H1 (cell line): ENCODE measurements around the gene ATP5ME. TPM values are rescaled to one million over a fixed set of nuclear protein-coding genes. Genes with fewer than 3 reads are reported as not detected.

Experiments used
- CTCF ChIA-PET: fragments of 300-600 bp; sonication (Branson Sonifier 250); formaldehyde crosslinking; loops from one replicate; lab custom pipeline; 2021; ENCODE audit not compliant: partially characterized antibody; lab: Charles Lee
- POLR2A ChIA-PET: fragments of 300-600 bp; sonication (Branson Sonifier 250); formaldehyde crosslinking; loops from one replicate; lab custom pipeline; 2021; ENCODE audit warnings: inconsistent platforms; ENCODE audit not compliant: partially characterized antibody; lab: Charles Lee
- DNase-seq, 2 experiments: peaks; one replicate each; pipeline versions ENCODE4 v3.0.0 to v3.0.0-alpha.2; 2010 to 2022; ENCODE audit warnings: low spot score in 2 of 2, low read depth in 1 of 2, mixed read lengths in 1 of 2
- FAIRE-seq: peaks from 2 replicates; lab custom pipeline; 2011; peaks lifted over from hg19 to GRCh38; lab: Jason Lieb, UNC
- H2AFZ ChIP-seq: 2 replicates; pipeline ENCODE4 v1.8.1; 2012; ENCODE audit warnings: low read length, inconsistent platforms
- H2AK5ac ChIP-seq: 2 replicates; pipeline ENCODE4 v1.6.1; 2013; ENCODE audit warnings: low read depth, low read length
- H2BK120ac ChIP-seq: replicated peaks from 2 replicates; pipeline ENCODE3; 2013; ENCODE audit warnings: low read depth, low read length, inconsistent platforms
- H2BK12ac ChIP-seq: 2 replicates; pipeline ENCODE4 v1.6.1; 2013; ENCODE audit warnings: low read depth, low read length
- H2BK15ac ChIP-seq: 2 replicates; pipeline ENCODE4 v1.6.1; 2013; ENCODE audit warnings: low read length
- H2BK20ac ChIP-seq: 2 replicates; pipeline ENCODE4 v1.6.1; 2013; ENCODE audit warnings: low read length
- H2BK5ac ChIP-seq: 2 replicates; pipeline ENCODE4 v1.6.1; 2013; ENCODE audit warnings: low read depth, low read length
- H3K14ac ChIP-seq: 2 replicates; pipeline ENCODE4 v1.6.1; 2013; ENCODE audit warnings: inconsistent platforms; ENCODE audit not compliant: insufficient read length
- H3K18ac ChIP-seq: 2 replicates; pipeline ENCODE4 v1.6.1; 2013; ENCODE audit warnings: low read length; ENCODE audit errors: extremely low read depth
- H3K23ac ChIP-seq: 2 replicates; pipeline ENCODE4 v1.6.1; 2013; ENCODE audit warnings: inconsistent platforms; ENCODE audit not compliant: insufficient read length
- H3K23me2 ChIP-seq: 2 replicates; pipeline ENCODE4 v1.6.1; 2013; ENCODE audit warnings: low read depth, low read length
- H3K27ac ChIP-seq: 2 replicates; pipeline ENCODE4 v1.6.1; 2011; ENCODE audit warnings: low read depth, low read length, inconsistent platforms
- H3K27me3 ChIP-seq, 4 experiments: replicated peaks in 1 of 4; 1 replicate in 1 of 4; 2 replicates in 3 of 4; pipeline versions ENCODE4 v1.6.1 to v1.8.1; 2011 to 2013; ENCODE audit warnings: low read length in 3 of 4, mild to moderate bottlenecking in 3 of 4, inconsistent platforms in 2 of 4, mixed read lengths in 2 of 4, moderate library complexity in 1 of 4; ENCODE audit not compliant: control insufficient read depth in 3 of 4, insufficient read depth in 3 of 4; ENCODE audit errors: extremely low read depth in 1 of 4
- H3K36me3 ChIP-seq, 4 experiments: 2 replicates each; pipeline versions ENCODE4 v1.6.1 to v1.8.1; 2011 to 2013; ENCODE audit warnings: mild to moderate bottlenecking in 4 of 4, low read length in 3 of 4, moderate library complexity in 2 of 4, control low read depth in 1 of 4, inconsistent platforms in 1 of 4; ENCODE audit not compliant: insufficient read depth in 4 of 4, control insufficient read depth in 2 of 4
- H3K4ac ChIP-seq: replicated peaks from 2 replicates; pipeline ENCODE3; 2013; ENCODE audit warnings: low read length, low read depth, mixed read lengths, inconsistent platforms; ENCODE audit not compliant: insufficient read length
- H3K4me1 ChIP-seq, 4 experiments: replicated peaks in 1 of 4; 1 replicate in 1 of 4; 2 replicates in 3 of 4; pipeline versions ENCODE4 v1.6.1 to v1.8.1; 2011 to 2013; ENCODE audit warnings: low read length in 3 of 4, inconsistent platforms in 2 of 4, mixed read lengths in 1 of 4; ENCODE audit not compliant: insufficient read depth in 4 of 4, control insufficient read depth in 3 of 4
- H3K4me2 ChIP-seq, 2 experiments: 2 replicates each; pipeline versions ENCODE4 v1.6.1 to v1.8.1; 2011 to 2013; ENCODE audit warnings: low read depth in 2 of 2, low read length in 2 of 2, control low read depth in 1 of 2, inconsistent platforms in 1 of 2, mild to moderate bottlenecking in 1 of 2; ENCODE audit not compliant: insufficient read depth in 1 of 2
- H3K4me3 ChIP-seq, 4 experiments: fragments of 200-600, 300-600 bp in 1 of 4; sonication (generic), shearing (Covaris generic), sonication (Bioruptor Twin) in 1 of 4; 2 replicates each; pipeline versions ENCODE4 v1.5.1 to v1.8.1; 2011 to 2016; ENCODE audit warnings: low read length in 4 of 4, low read depth in 3 of 4, control low read depth in 2 of 4, inconsistent platforms in 2 of 4, mild to moderate bottlenecking in 2 of 4, mixed read lengths in 1 of 4, moderate library complexity in 1 of 4; ENCODE audit not compliant: insufficient read depth in 2 of 4; ENCODE audit errors: extremely low read depth in 1 of 4
- H3K56ac ChIP-seq: replicated peaks from 2 replicates; pipeline ENCODE3; 2013; ENCODE audit warnings: low read depth, mild to moderate bottlenecking, mixed read lengths, low read length, inconsistent platforms; ENCODE audit not compliant: insufficient read length
- H3K79me1 ChIP-seq: 2 replicates; pipeline ENCODE4 v1.6.1; 2013; ENCODE audit warnings: low read depth, low read length, control low read depth
- H3K79me2 ChIP-seq, 2 experiments: 2 replicates each; pipeline versions ENCODE4 v1.6.1 to v1.8.1; 2012 to 2013; ENCODE audit warnings: low read length in 2 of 2, mild to moderate bottlenecking in 2 of 2, inconsistent platforms in 1 of 2; ENCODE audit not compliant: insufficient read depth in 2 of 2, control insufficient read depth in 1 of 2
- H3K9ac ChIP-seq, 4 experiments: replicated peaks in 1 of 4; 1 replicate in 1 of 4; 2 replicates in 3 of 4; pipeline versions ENCODE4 v1.6.1 to v1.8.1; 2011 to 2013; ENCODE audit warnings: low read depth in 3 of 4, low read length in 3 of 4, control low read depth in 2 of 4, mild to moderate bottlenecking in 2 of 4, moderate library complexity in 2 of 4, inconsistent platforms in 1 of 4; ENCODE audit errors: extremely low read depth in 1 of 4
- H3K9me3 ChIP-seq, 2 experiments: 2 replicates each; pipeline versions ENCODE4 v1.6.1 to v1.8.1; 2012 to 2013; ENCODE audit warnings: mild to moderate bottlenecking in 2 of 2, moderate library complexity in 2 of 2, control low read depth in 1 of 2, inconsistent platforms in 1 of 2, low read depth in 1 of 2, low read length in 1 of 2, mixed read lengths in 1 of 2; ENCODE audit not compliant: insufficient read depth in 2 of 2
- H4K20me1 ChIP-seq, 2 experiments: replicated peaks in 1 of 2; 2 replicates each; pipeline versions ENCODE3 to v1.8.1; 2011 to 2013; ENCODE audit warnings: inconsistent platforms in 2 of 2, low read length in 2 of 2, mild to moderate bottlenecking in 1 of 2; ENCODE audit not compliant: insufficient read depth in 2 of 2, control insufficient read depth in 1 of 2
- H4K5ac ChIP-seq: 2 replicates; pipeline ENCODE4 v1.6.1; 2013; ENCODE audit warnings: low read length, low read depth, mixed read lengths, inconsistent platforms; ENCODE audit not compliant: insufficient read length
- H4K8ac ChIP-seq: 2 replicates; pipeline ENCODE4 v1.8.0; 2013; ENCODE audit warnings: mild to moderate bottlenecking, moderate library complexity, low read length, inconsistent platforms; ENCODE audit not compliant: insufficient read depth; ENCODE audit errors: extremely low read depth
- H4K91ac ChIP-seq: replicated peaks from 2 replicates; pipeline ENCODE3; 2013; ENCODE audit warnings: low read length, mixed read lengths, inconsistent platforms; ENCODE audit not compliant: insufficient read length
- BRCA1 ChIP-seq: IDR thresholded peaks from 2 replicates; pipeline ENCODE4 v1.6.1; 2012; ENCODE audit warnings: low read depth, low read length, improper control_type of control experiment
- CBX8 ChIP-seq: fragments of 300-800, 300-1000 bp; sonication (generic); IDR thresholded peaks from 2 replicates; pipeline ENCODE4 v1.7.1; 2016; ENCODE audit warnings: low read depth, low read length, borderline replicate concordance
- EGR1 ChIP-seq: IDR thresholded peaks from 2 replicates; pipeline ENCODE4 v1.6.1; 2011; ENCODE audit warnings: low read depth, low read length, borderline replicate concordance
- EP300 ChIP-seq, 2 experiments: IDR thresholded peaks; 1 replicate in 1 of 2; 2 replicates in 1 of 2; pipeline ENCODE4 v1.6.1; 2011 to 2012; ENCODE audit warnings: low read depth in 2 of 2, low read length in 2 of 2, mild to moderate bottlenecking in 2 of 2, borderline replicate concordance in 1 of 2, inconsistent platforms in 1 of 2, moderate library complexity in 1 of 2
- KDM4A ChIP-seq: IDR thresholded peaks from one replicate; pipeline ENCODE4 v1.7.1; 2012; ENCODE audit warnings: low read depth, mild to moderate bottlenecking, moderate library complexity, low read length, inconsistent platforms; ENCODE audit not compliant: severe bottlenecking
- KDM5A ChIP-seq: fragments of 200-600 bp; IDR thresholded peaks from 2 replicates; pipeline ENCODE4 v1.7.1; 2012; ENCODE audit warnings: mild to moderate bottlenecking, low read length, inconsistent platforms, mixed read lengths
- POU5F1 ChIP-seq: IDR thresholded peaks from 2 replicates; pipeline ENCODE4 v1.6.1; 2011; ENCODE audit warnings: low read depth, mild to moderate bottlenecking, low read length, moderate library complexity
- TAF1 ChIP-seq: IDR thresholded peaks from 2 replicates; pipeline ENCODE4 v1.6.1; 2011; ENCODE audit warnings: mild to moderate bottlenecking, low read depth, low read length
- whole genome bisulfite sequencing, 2 experiments: shearing (Covaris generic) in 1 of 2; methylation state at CpG; one replicate each; pipeline versions ENCODE4 v1.1.6 to v1.1.7; 2013 to 2015; ENCODE audit warnings: low lambda C conversion rate in 2 of 2, mixed read lengths in 2 of 2, inconsistent platforms in 1 of 2, low coverage in 1 of 2, missing lambda C conversion rate in 1 of 2; ENCODE audit not compliant: insufficient replicate concordance in 2 of 2, insufficient coverage in 1 of 2, insufficient read length in 1 of 2; ENCODE audit errors: extremely low coverage in 1 of 2, missing lambda C conversion rate in 1 of 2; 5-methylcytosine and 5-hydroxymethylcytosine counted together
- polyA plus RNA-seq, 7 experiments: library from polyadenylated mRNA; depleted of rRNA in 3 of 7; stranded (reverse) in 5 of 7; unstranded in 2 of 7; fragments of >200 nt in 5 of 7; fragments of 200-250 nt in 2 of 7; gene quantifications; 1 replicate in 5 of 7; 2 replicates in 1 of 7; 4 replicates in 1 of 7; pipeline versions ENCODE4 v1.2.1 to v1.2.3, GENCODE V29; 2011 to 2013; ENCODE audit warnings: missing spikeins in 2 of 7, mixed read lengths in 2 of 7
- total RNA-seq: library from RNA; stranded (reverse); fragmentation: NEBNext Ultra II Directional; extraction: Animal tissue kit (Norgen Biotek cat#: 25700); gene quantifications from 2 replicates; pipeline ENCODE4 v1.2.1, GENCODE V29; 2021

Gene ATP5ME
- total and polyA plus RNA-seq, 2 of the 8 experiments (the other 6 are each of a cell fraction or from before 2014, with no cell fraction given) = 375 to 450 TPM

GRCh38 chr4:684623-685327 lies 10.7 kb upstream of the ATP5ME start:
- H3K14ac ChIP-seq = no peak overlapping the region
- FAIRE-seq = no peak
- no peak overlapping the region for H3K56ac ChIP-seq
- TF ChIP-seq CBX8 (no peak), EGR1 (no peak), EP300 (IDR thresholded peaks at IDR 0.05; ENCODE audit: borderline replicate concordance in 1 of 2, low read depth in 2 of 2, low read length in 2 of 2) (no peak), BRCA1 (no peak), POU5F1 (no peak), TAF1 (no peak), KDM5A (no peak), KDM4A (no peak)
- H3K18ac ChIP-seq = no peak overlapping the region; the same call in 1 of the 2 replicates
- H2BK15ac ChIP-seq = no peak overlapping the region
- no peaks in the 10 kb centered on the region for H3K79me1 ChIP-seq
- 0 out of 2 replicates have a peak overlapping the region, but pooled peaks have one; percentile 50 for H2BK12ac ChIP-seq
- no peaks in the 10 kb centered on the region for H3K9me3 ChIP-seq
- H3K23me2 ChIP-seq = peaks cover 6% of the 10 kb centered on the region; the same call in 1 of the 2 replicates
- H3K27me3 ChIP-seq = no peaks in the 10 kb centered on the region
- H3K4me2 ChIP-seq = no peak overlapping the region
- no peaks in the 10 kb centered on the region for H3K79me2 ChIP-seq
- DNase-seq = no peak
- WGBS, 2 experiments = 92% methylated on average over 20 of the region's 21 CpGs; no CpG with 5 or more reads in 1 of the 2 experiments
- H3K4me1 ChIP-seq = peaks cover 0 to 32% (median 19%) of the 10 kb centered on the region in 4 experiments; a peak in 6 of 7 replicates
- no peak overlapping the region for H3K23ac ChIP-seq
- POLR2A ChIA-PET = interaction anchor here (0.8 to 6.3 kb wide), 10 partner anchors 9 to 83 kb away, joined by 3 to 34 read pairs (median 4); partner anchors contain the start of genes ATP5ME and MYL5
- no peak overlapping the region for H2BK20ac ChIP-seq
- no peak overlapping the region for H3K4ac ChIP-seq
- no peak overlapping the region for H3K27ac ChIP-seq
- 0 out of 2 replicates have a peak overlapping the region, but pooled peaks have one; percentile 35 for H2BK5ac ChIP-seq
- H4K5ac ChIP-seq = no peak overlapping the region
- no peak overlapping the region for H2BK120ac ChIP-seq
- no peak overlapping the region for H3K4me3 ChIP-seq
- CTCF ChIA-PET = interaction anchor here (0.6 to 5.7 kb wide), 26 partner anchors 7 to 295 kb away, joined by 3 to 65 read pairs (median 4); partner anchors contain the start of genes ATP5ME and MYL5
- H2AK5ac ChIP-seq = peak overlapping the region; percentile 77; the same call in 1 of the 2 replicates
- peaks cover 0 to 10% of the 10 kb centered on the region in 2 experiments for H4K20me1 ChIP-seq
- H3K36me3 ChIP-seq = no peaks in the 10 kb centered on the region
- no peak overlapping the region for H4K8ac ChIP-seq
- no peak overlapping the region for H3K9ac ChIP-seq
- no peak overlapping the region for H2AFZ ChIP-seq
- H4K91ac ChIP-seq = no peak overlapping the region
